Smooth muscle cell of the brain vasculature (primary cell): ENCODE data around the gene EDAR.
A peak's percentile ranks its signal among the peaks of the same experiment; 100 is the strongest.

Source experiments
- DNase-seq: peaks from one replicate; pipeline ENCODE4 v3.0.0-alpha.2; 2012; ENCODE audit warnings: low read depth, low spot score

Gene EDAR

DNA sequence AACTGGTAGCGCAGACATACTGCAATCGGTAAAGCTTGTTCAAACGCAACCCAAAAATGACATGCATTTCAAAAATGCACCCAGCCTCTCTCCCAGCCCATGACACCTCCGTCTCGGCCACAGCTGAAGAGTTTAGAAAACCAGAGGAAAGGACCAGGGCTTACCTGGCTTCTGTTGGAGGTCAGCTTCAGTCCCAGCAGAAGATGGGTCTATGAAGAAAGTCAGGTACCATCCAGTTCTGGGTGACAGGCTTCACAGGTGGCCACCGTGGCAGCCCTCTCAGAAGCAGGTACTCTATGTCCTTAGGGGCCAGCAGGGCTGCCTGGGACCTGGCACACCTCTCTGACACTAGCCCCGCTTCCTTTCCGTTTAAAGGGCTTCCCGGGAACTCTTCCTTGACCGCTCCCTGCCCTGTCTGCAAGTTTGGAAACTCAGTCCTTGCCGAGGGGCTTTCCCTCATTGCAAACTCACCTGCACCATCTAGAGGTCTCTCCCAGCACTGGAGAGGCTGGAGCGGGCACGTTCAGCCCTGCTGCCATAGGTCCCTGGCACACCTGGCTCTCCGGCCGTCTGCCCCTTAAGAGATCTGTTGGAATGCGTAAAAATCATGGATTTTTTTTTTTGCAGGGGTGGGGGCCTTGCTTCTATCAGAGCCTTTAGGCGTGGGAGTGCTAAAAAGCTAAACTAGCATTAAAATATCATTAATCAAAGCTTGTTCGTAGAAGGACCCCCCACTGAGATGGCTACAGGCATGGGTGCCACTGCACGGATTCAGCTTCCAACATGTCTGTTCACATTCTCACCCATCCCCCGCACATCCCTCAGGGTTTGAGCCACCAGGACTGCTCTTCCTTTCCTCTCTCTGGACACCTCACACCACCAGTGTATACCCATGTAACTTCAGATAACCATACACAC, at the start of gene EDAR:
EDAR (minus strand) TSS at position 425 of the 918 bp plus-strand sequence. CDS start 58,206 bp downstream, outside the sequence.
- DNase-seq = no peak

GRCh38 chr2:109033171-109033570, 44.2 kb upstream of the EDAR start:
- no peak for DNase-seq

DNA sequence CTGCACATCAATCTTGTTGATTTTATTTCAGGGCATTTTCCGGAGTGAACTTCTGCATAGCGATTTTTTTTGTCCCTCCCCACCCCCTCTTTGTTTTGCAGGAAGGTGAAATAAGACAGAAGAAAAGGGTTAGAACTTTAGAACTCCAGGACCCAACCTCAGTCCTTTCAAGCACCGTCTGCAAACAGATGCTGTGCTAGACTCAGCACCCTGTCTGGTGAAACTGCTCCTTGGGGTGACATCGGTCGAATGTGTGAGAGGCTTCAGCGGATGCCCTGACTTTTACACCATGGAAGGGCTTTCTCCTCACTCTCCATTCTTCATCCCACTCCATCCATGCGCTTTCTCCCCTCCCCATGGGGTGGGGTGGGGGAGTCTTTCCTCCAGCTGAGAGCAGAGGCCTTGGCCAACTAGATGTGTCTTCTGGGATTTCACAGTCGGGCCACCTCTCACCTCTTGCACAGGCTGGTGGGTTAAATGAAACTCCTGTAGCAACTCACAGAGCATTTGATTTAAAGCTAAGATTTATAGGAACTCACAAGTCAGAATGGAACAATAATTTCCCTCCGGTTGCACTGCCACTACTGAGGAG, 43.3 kb upstream of the EDAR start:
- no peak for DNase-seq

DNA sequence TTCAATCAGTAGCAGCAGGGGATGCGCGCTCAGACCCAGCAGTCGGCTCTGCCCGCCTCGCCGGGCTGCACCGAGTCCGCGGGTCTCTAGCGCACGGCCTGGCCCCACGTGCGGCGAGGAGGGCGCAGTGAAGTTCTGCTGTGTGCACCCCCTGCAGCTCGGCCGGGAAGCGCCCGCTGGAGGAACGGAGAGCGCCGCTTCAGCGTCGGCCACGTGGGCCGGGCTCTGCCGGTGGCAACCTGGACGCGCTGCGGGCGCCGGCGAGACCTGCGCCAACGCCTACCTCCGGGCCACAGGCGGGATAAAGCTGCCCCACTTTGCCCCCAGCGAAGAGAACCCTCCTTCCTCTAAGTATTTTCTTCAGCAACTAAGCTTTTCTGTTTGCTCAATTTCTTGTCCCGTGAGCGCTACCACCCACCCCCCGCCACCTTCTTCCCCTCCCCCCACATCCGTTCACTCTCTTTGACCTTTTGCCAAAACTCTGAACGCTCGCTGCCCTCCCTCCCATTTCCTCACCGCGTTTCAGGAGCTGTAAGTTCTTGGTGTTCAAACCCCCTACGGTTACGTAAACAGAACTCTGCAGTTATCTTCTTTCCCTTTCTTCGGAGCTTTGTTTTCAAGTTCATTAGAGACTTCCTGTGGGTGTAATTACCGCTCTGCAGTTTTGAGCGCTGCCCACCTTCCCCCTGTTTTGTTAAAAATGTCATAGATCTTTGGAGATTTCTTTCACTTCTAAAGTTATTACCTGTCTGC, 42.6 kb upstream of the EDAR start:
- no peak for DNase-seq

DNA sequence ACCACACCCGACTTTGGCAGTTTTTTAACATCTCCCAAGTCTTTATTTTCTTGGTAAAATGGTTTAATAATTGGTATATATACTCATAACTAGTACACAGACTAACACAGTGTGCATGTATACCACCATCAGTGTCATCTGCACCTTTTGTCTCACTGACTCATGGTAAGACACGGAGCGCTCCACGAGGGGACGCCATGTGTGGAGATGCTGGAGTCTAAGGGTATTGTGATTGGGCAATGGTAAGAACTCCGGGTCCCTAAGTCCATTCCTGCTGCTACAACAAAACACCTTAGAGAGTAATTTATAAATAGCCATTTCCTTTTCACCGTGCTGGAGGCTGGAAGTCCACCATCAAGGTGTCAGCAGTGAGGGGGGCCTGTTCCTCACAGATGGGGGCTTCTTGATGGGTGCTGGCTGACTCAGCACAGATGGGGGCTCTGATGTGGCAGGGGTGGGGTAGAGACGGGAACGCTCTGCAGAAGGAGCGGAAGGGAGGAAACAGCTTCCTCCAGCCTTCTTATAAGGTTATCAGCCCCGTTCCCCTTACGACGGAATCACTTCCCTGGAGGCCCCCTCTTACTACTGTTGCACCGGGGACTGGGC, 42.0 kb upstream of the EDAR start:
- no peak for DNase-seq

- no peak for DNase-seq
Measured at GRCh38 chr2:109029490-109030201, 40.6 kb upstream of the EDAR start.

- no peak for DNase-seq
Measured at GRCh38 chr2:109028738-109029489, 39.9 kb upstream of the EDAR start.

- no peak for DNase-seq
Measured at GRCh38 chr2:109028277-109028676, 39.3 kb upstream of the EDAR start.

- DNase-seq = no peak
Measured at GRCh38 chr2:109027702-109028101, 38.7 kb upstream of the EDAR start.

DNA sequence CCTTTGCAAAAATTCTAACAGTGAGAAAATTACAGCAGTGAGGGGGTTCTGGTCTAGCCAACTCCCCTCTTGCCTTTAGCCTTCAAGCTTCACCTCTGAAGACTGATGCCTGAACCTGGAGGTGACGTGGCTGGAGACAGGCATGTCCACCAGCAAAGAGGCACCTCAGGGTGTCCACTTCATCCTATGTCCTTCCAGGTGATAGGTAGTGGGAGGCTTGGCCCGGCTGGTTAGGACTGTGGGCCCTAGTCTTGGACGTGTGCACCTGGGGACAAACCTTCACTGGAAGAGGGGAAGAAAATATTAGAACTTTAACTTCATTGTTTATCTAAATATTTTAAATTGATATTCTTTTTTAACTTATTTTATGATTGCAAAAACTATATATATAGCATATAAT, 35.5 kb upstream of the EDAR start:
- no peak for DNase-seq

- no peak for DNase-seq
Measured at GRCh38 chr2:109021895-109022300, 32.9 kb upstream of the EDAR start.

DNA sequence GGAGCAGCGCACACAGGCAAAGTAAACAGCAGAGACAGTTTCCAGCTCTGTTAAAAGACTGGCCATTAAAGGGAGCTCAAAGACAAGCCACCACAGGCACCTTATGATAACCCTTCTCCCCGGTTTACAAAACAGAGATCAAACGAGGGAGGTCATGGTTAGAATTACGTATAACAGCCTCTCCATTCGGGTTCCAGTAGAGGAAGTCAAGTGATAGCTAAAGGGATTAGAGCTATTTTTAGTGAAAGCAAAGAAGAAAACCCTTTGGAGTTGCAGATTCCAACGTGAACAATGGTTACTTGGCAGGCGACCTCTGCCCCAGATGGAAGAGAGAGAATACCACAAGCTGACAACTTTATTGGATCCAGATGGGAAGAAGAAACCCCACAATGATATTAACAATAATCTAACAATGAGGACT, 31.2 kb upstream of the EDAR start:
- DNase-seq = peak; percentile 29

- no peak for DNase-seq
Measured at GRCh38 chr2:109018452-109018851, 29.4 kb upstream of the EDAR start.

GRCh38 chr2:109017017-109017416, 28.0 kb upstream of the EDAR start:
- no peak for DNase-seq

DNA sequence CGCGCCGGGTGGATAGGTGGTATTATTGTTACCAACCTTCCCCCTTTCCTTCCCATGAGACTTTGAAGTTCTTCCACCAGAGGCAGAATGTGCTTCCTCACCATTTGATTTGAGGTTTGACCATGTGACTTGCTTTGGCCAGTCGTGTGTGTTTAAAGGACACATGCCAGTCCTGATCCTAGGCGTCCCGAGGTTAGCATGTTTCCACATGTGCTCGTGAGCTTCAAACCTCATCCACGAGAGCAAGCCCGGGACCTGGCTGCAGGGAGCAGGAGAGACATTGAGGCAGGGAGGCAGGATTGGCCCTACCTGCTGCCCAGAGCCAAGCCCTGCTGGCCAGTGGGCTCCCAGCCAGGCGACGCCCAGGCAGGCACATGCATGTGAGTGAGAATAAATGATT, 27.4 kb upstream of the EDAR start:
- no peak for DNase-seq

DNA sequence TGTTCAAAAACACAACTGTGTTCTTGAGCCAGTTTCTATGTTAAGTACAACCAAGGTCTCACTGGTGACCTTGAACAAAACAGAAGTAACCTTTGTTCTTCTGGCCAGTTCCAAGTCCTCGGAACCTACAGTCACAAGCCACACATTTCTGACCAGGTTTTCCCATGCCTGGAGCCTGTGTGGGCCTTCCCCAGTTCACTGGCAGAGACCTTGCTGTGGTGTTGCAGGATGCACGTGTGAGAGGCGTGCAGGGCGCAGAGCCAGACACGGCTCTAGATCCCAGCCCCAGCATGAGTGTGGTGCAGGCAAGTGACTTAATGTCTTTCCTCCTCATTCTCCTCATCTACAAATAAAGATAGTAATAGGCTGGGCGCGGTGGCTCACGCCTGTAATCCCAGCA, 25.5 kb upstream of the EDAR start:
- no peak for DNase-seq

GRCh38 chr2:109013051-109013450, 24.0 kb upstream of the EDAR start:
- no peak for DNase-seq

DNA sequence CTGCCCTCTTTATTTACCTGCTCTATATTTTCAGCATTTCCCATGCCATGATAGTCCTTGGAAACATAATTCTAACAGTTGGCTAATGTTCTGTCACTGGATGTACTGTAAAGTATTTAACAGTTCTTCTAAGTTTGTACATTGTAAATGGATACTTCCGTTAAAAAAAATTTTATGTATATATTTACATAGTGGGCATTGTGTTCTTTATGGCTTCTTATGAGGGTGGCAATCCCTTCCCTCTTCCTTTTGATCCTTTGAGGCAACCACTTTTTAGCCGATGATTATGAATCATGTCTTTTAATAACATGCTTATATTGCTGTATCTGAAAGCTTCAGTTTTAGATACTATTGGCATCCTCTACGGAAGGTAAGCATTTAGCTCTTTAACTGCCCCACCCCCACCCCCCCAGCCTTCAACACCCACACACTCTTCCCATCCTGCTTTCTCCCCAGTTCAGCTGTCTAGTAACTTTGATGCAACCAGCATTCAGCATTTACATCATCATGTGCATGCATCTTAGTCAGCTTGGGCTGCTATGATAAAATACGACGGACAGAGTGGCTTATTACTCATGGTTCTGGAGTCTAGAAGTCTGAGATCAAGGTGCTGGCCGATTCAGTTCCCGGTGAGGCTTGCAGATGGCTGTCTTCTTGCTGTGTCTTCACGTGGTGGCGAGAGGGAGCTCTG, 21.0 kb upstream of the EDAR start:
- DNase-seq = no peak

DNA sequence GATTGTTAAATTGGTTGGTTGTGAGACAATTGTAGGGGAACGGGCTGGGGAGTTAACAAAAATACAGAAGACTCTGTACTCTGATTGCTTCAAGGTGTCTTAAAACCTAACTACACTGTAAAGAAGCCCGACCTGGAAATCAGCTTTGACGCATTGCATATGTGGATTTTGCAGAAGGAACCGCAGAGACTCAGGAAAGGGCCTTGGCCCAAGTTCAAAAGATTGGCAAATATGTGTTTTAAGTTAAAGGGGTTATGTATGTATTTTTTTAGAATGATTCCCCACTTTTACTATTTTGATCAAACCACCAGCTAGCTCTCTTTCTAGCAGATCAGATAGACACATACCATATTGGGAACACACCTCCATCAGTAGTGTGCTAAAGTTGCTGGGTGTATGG, 18.0 kb upstream of the EDAR start:
- no peak for DNase-seq

DNA sequence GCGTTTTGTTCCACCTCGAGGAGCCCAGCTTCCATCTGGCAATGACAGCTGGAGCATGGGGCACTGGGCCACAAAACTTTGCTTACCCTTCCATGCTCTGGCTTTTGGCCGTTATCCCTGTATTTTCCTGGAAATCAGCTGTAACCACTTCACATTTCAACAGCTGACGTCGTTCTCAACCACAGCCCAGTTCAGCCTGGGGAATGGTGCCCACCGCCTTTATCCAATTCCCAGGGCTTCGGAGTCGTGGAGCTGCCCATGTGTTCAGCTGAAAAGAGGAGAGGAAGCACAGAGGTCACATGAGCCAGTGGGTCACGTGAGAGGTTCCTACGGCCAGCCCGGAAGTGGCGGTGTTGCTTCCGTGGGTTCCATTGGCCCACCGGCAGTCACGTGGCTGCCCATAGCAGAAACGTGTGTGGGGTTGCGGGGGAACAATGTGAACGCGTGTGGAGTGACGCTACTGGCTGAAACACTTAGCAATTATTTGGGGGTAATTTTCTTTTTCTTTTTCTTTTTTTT, 16.7 kb upstream of the EDAR start:
- DNase-seq = no peak
